ENCODE measurements around the gene PSG7. TPM values are rescaled to one million over a fixed set of nuclear protein-coding genes. Genes with fewer than 3 reads are reported as not detected.
"Not testable (repeated sequence)": the region's sequence is repeated elsewhere in the genome, so short reads cannot be mapped to it uniquely, and the experiment has no call there.

PSG7 gene
- total RNA-seq, 1 donor from 2014 or later: not detected

GRCh38 chr19:42900561-42900960, 36.4 kb downstream of the PSG7 start:
- H3K4me3 ChIP-seq (ENCODE audit: low read depth, low read length); DNase-seq (ENCODE audit: low read depth); FAIRE-seq; H3K27me3 ChIP-seq (ENCODE audit: control insufficient read depth, insufficient read depth, low read length); H3K36me3 ChIP-seq (ENCODE audit: control insufficient read depth, insufficient read depth, low read length): not testable (repeated sequence)

- not testable (repeated sequence) for H3K27me3 ChIP-seq (ENCODE audit: control insufficient read depth, insufficient read depth, low read length); H3K4me3 ChIP-seq (ENCODE audit: low read depth, low read length); H3K36me3 ChIP-seq (ENCODE audit: control insufficient read depth, insufficient read depth, low read length); DNase-seq (ENCODE audit: low read depth); FAIRE-seq
Measured at GRCh38 chr19:42899674-42900073, 37.3 kb downstream of the PSG7 start.

DNA sequence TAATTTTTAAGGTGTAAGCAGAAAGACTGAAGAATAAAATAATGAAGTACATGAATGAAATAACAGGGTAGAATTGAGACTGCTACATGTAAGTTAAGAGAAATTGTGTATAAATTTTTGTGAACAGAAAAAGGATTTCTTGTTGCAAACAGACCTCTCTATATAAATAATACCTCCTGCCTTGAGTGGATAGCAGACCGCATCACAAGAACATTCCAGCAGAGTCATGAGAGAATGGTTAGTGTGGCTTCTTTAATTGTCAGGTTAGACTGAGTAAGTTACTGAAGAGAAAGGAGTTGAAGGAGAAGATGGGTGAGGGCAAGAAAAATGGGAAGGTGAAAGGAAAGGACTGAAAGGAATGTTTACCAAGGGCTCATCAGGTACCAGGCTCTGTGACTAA, 37.9 kb downstream of the PSG7 start:
- DNase-seq (ENCODE audit: low read depth): peak; percentile 31
- not testable (repeated sequence) for FAIRE-seq; H3K4me3 ChIP-seq (ENCODE audit: low read depth, low read length); H3K27me3 ChIP-seq (ENCODE audit: control insufficient read depth, insufficient read depth, low read length); H3K36me3 ChIP-seq (ENCODE audit: control insufficient read depth, insufficient read depth, low read length)

GRCh38 chr19:42898656-42899055, 38.4 kb downstream of the PSG7 start:
- not testable (repeated sequence) for FAIRE-seq; H3K36me3 ChIP-seq (ENCODE audit: control insufficient read depth, insufficient read depth, low read length); H3K27me3 ChIP-seq (ENCODE audit: control insufficient read depth, insufficient read depth, low read length); DNase-seq (ENCODE audit: low read depth); H3K4me3 ChIP-seq (ENCODE audit: low read depth, low read length)

GRCh38 chr19:42897729-42898128, 39.3 kb downstream of the PSG7 start:
- not testable (repeated sequence) for H3K27me3 ChIP-seq (ENCODE audit: control insufficient read depth, insufficient read depth, low read length); FAIRE-seq; H3K4me3 ChIP-seq (ENCODE audit: low read depth, low read length); H3K36me3 ChIP-seq (ENCODE audit: control insufficient read depth, insufficient read depth, low read length)
- peak; percentile 90 for DNase-seq (ENCODE audit: low read depth)

- not testable (repeated sequence) for FAIRE-seq; H3K36me3 ChIP-seq (ENCODE audit: control insufficient read depth, insufficient read depth, low read length); H3K4me3 ChIP-seq (ENCODE audit: low read depth, low read length); H3K27me3 ChIP-seq (ENCODE audit: control insufficient read depth, insufficient read depth, low read length); DNase-seq (ENCODE audit: low read depth)
Measured at GRCh38 chr19:42890446-42890845, 46.6 kb downstream of the PSG7 start.

- H3K36me3 ChIP-seq (ENCODE audit: control insufficient read depth, insufficient read depth, low read length); H3K4me3 ChIP-seq (ENCODE audit: low read depth, low read length); H3K27me3 ChIP-seq (ENCODE audit: control insufficient read depth, insufficient read depth, low read length); DNase-seq (ENCODE audit: low read depth): not testable (repeated sequence)
- FAIRE-seq: peak; percentile 95
Measured at GRCh38 chr19:42887876-42888445, 49.0 kb downstream of the PSG7 start.

- not testable (repeated sequence) for H3K4me3 ChIP-seq (ENCODE audit: low read depth, low read length); H3K36me3 ChIP-seq (ENCODE audit: control insufficient read depth, insufficient read depth, low read length); H3K27me3 ChIP-seq (ENCODE audit: control insufficient read depth, insufficient read depth, low read length); FAIRE-seq
- peak; percentile 84 for DNase-seq (ENCODE audit: low read depth)
Measured at GRCh38 chr19:42882730-42883129, 54.3 kb downstream of the PSG7 start.

DNA sequence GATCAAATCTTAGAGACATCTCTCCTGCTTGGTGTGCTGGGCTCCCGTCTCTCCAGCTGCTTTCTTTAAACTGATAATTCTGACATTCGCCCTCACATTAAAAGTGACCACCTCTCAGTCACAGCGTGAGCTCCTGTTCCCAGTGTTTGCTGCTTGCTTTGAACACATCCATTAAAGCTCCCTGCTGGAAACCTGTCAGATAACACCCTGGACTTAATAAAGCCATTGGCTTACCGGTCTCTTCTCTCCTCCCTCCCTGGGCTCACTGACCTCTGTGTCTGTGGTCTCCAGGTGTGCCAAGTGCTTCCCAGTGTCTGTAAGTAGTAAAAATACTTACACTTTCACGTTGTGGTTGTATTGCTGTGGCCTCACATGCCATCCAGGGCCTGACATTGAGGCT, 55.0 kb downstream of the PSG7 start:
- FAIRE-seq; H3K4me3 ChIP-seq (ENCODE audit: low read depth, low read length); H3K27me3 ChIP-seq (ENCODE audit: control insufficient read depth, insufficient read depth, low read length); DNase-seq (ENCODE audit: low read depth); H3K36me3 ChIP-seq (ENCODE audit: control insufficient read depth, insufficient read depth, low read length): not testable (repeated sequence)

- not testable (repeated sequence) for FAIRE-seq; H3K4me3 ChIP-seq (ENCODE audit: low read depth, low read length); DNase-seq (ENCODE audit: low read depth); H3K27me3 ChIP-seq (ENCODE audit: control insufficient read depth, insufficient read depth, low read length); H3K36me3 ChIP-seq (ENCODE audit: control insufficient read depth, insufficient read depth, low read length)
- TF ChIP-seq, protein P1, sequence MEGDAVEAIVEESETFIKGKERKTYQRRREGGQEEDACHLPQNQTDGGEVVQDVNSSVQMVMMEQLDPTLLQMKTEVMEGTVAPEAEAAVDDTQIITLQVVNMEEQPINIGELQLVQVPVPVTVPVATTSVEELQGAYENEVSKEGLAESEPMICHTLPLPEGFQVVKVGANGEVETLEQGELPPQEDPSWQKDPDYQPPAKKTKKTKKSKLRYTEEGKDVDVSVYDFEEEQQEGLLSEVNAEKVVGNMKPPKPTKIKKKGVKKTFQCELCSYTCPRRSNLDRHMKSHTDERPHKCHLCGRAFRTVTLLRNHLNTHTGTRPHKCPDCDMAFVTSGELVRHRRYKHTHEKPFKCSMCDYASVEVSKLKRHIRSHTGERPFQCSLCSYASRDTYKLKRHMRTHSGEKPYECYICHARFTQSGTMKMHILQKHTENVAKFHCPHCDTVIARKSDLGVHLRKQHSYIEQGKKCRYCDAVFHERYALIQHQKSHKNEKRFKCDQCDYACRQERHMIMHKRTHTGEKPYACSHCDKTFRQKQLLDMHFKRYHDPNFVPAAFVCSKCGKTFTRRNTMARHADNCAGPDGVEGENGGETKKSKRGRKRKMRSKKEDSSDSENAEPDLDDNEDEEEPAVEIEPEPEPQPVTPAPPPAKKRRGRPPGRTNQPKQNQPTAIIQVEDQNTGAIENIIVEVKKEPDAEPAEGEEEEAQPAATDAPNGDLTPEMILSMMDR (IDR thresholded peaks at IDR 0.05; ENCODE audit: insufficient read depth, low read length, severe bottlenecking): peak; percentile 44
Measured at GRCh38 chr19:42881279-42881678, 55.7 kb downstream of the PSG7 start.

DNA sequence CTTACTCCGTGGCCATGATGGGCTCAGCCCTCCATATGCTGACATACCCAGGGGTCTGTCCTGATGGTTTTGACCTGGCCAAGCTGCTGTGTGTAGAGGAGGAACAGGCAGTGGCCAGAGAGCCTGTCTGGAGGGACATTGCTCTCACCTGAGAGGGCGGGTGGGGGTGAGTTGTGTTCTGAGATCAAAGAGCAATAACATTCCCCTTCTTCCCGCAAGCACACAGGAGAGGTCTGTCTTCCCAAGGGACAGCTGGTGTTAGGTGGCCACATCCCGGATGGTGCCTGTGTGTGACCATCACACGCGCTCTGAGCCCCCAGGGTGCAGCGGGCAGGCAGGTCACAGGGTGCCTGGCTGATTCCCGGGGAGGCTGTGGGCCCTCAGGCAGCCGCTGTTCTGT, 56.4 kb downstream of the PSG7 start:
- DNase-seq (ENCODE audit: low read depth); H3K36me3 ChIP-seq (ENCODE audit: control insufficient read depth, insufficient read depth, low read length); FAIRE-seq: not testable (repeated sequence)

More for the DNA sequence above, 56.4 kb downstream of the PSG7 start:
- H3K27me3 ChIP-seq (ENCODE audit: control insufficient read depth, insufficient read depth, low read length); H3K4me3 ChIP-seq (ENCODE audit: low read depth, low read length): not testable (repeated sequence)

Data from bronchial epithelial cell (primary cell).